GM20431 (cell line): ENCODE measurements around the gene AGRN.
"Not testable (repeated sequence)": the region's sequence is repeated elsewhere in the genome, so short reads cannot be mapped to it uniquely, and the experiment has no call there.

ENCODE experiments used
- in situ Hi-C: fragments of 300-500 bp; cut with MseI, MboI; formaldehyde crosslinking; loops from one replicate; pipeline ENCODE4 v1.15.0; 2020; ENCODE audit warnings: low sequenced_read_pairs; ENCODE audit not compliant: unreplicated experiment

AGRN gene

DNA sequence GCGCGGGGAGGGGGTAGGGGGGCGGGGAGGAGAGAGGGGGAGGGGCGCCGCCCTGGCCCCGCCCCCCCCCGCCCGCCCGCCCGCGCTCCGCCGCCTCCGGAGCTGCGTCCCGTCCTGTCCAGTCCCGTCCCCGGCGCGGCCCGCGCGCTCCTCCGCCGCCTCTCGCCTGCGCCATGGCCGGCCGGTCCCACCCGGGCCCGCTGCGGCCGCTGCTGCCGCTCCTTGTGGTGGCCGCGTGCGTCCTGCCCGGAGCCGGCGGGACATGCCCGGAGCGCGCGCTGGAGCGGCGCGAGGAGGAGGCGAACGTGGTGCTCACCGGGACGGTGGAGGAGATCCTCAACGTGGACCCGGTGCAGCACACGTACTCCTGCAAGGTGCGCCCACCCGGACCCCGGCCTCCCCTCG is at the start of gene AGRN:
TSS of gene AGRN (plus strand) at position 121 of the 405 bp plus-strand sequence. CDS start at position 174, 53 bp downstream.
- in situ Hi-C loops: no loop called here

DNA sequence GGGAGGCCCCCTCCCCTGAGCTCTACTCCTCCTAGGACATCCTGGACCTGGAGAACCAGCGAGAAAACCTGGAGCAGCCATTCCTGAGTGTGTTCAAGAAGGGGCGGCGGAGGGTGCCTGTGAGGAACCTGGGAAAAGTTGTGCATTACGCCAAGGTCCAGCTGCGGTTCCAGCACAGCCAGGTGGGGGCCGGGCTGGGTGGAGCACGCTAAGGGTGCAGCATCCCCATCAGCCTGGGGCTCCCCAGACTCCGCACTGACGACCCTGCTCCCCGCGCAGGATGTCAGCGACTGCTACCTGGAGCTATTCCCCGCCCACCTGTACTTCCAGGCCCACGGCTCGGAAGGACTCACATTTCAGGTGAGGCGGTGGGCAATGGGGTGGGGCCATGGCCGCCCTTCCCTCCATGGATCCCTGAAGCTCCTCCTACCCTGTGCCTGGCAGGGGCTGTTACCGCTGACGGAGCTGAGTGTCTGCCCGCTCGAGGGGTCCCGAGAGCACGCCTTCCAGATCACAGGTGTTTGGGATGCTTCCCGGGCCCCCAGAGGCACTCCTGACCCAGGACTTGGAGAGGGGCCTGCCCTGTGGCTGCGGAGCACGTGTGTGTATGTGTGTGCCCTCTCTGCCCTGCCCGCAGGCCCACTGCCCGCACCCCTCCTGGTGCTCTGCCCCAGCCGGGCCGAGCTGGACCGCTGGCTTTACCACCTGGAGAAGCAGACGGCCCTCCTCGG is 49.5 kb upstream of the AGRN start:
- in situ Hi-C loops: no loop called here

DNA sequence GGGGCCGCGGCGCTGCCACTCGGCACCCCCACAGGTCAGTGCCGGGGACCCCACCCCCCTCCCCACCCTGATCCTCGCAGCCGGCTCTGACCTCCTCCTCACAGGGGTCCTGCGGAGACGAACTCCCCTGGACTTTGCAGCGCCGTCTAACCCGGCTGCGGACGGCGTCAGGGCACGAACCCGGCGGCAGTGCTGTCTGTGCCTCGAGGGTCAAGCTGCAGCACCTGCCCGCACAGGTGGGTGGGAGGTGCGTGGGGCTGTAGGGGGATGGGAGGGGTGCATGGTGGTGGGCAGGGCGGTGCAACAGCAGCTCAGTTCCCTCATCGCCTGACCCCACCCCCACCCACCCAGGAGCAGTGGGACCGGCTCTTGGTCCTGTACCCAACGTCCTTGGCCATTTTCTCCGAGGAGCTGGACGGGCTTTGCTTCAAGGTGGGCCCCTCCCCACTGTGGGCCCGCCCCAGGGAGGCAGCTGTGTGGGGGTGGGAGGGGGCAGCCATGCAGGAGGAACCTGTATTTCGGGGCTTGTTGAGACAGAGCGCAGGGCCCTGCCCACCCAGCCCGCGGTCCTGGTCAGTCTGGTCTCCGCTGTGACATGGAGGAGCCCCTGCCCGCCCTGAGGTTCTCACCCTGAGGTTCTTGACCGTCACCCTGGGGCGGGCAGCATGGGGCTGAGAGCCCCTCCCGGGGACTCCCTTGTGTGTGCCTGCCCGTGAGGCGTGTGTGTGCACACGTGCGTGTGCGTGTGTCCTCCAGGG is 48.8 kb upstream of the AGRN start:
- in situ Hi-C loops: no loop called here

DNA sequence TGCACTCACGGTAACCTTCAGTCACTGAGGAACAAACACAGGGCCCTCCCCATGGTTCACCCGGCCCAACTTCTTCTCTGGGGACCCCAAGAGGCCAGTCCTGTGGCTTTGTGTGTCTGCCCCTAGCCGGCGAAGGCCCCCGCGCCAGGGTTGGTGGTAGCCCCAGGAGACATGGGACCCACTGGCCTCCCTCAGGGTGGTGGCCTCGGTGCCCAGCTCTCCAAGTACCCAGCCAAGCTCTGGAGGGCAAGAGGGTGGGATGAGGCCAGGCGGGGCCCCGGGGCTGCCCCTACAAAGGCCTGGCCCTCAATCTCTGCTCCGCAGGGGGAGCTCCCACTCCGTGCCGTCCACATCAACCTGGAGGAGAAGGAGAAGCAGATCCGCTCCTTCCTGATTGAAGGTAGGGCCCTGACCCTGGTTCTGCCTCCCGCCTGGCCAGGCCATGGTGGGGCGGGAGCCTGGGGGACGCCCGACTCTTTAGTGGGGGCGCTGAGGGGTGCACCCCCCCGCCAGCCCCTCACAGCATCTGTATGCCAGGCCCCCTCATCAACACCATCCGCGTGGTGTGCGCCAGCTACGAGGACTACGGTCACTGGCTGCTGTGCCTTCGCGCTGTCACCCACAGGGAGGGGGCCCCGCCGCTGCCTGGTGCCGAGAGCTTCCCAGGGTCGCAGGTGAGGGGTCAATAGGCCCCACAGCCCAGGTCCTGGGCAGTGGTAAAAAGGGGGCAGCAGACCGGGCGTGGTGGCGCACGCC is 48.0 kb upstream of the AGRN start:
- in situ Hi-C loops: no loop called here

DNA sequence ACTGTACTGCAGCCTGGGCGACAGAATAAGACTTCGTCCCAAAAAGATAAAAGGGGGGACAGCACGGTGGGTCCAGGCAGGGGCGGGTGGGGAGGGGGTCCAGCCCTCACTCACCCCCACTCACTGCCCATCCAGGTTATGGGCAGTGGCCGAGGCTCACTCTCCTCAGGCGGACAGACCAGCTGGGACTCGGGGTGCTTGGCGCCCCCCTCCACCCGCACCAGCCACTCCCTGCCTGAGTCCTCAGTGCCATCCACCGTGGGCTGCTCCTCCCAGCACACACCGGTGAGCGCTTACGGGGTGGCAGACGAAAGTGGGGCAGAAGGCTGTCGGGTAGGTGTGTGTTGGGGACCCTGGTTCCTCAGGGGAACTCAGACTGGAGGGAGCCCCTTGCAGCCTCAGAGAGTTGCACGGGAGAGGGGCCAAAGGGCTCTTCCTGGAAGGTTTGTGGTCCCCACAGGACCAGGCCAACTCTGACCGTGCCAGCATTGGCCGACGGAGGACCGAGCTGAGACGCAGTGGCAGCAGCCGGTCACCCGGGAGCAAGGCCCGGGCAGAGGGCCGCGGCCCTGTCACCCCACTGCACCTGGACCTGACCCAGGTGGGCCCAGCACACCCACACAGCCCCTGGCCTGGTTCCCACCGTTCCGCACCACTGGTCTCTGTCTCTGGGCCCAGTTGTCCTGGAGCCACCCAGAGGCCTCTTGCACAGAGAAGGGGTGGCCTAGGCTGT is 47.0 kb upstream of the AGRN start:
- in situ Hi-C loops: no loop called here

DNA sequence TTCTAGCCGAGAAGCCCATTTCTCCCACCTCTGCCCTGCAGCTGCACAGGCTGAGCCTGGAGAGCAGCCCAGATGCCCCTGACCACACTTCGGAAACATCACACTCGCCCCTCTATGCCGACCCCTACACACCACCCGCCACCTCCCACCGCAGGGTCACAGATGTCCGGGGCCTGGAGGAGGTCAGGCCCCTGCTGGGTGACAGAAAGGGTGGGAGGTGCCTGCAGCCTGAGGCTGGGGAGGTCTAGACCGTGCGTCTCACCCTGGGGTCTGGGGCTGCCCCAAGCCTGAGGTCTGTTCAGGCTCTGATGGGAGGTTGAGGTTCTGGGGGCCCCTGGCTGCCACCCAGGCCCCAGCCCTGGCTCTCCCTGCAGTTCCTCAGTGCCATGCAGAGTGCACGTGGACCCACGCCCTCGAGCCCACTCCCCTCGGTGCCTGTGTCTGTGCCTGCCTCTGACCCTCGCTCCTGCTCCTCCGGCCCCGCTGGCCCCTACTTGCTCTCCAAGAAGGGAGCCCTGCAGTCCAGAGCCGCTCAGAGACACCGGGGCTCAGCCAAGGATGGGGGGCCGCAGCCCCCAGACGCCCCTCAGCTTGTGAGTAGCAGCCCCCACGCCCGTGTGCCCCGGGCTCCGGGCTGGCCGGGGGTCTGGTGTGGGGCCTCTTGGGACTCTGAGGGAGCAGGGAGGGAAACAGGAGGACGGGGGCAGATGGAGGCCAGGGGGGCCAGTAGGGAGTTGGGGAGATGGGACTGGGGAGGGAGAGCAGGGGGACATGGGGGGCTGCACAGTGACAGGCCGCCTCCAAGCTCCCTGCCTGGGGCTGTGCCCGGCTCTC is 46.2 kb upstream of the AGRN start:
- in situ Hi-C loops: no loop called here

DNA sequence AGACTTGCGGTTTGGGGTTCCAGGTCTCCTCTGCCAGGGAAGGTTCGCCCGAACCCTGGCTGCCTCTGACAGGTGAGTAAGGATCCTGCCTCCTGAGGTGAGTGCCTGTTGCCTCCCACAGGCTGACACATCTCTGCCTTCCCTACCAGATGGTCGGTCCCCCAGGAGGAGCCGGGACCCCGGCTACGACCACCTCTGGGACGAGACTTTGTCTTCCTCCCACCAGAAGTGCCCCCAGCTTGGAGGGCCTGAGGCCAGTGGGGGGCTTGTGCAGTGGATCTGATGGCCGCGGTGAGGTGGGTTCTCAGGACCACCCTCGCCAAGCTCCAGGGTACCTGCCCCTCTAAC is 45.7 kb upstream of the AGRN start:
- in situ Hi-C loops: no loop called here

DNA sequence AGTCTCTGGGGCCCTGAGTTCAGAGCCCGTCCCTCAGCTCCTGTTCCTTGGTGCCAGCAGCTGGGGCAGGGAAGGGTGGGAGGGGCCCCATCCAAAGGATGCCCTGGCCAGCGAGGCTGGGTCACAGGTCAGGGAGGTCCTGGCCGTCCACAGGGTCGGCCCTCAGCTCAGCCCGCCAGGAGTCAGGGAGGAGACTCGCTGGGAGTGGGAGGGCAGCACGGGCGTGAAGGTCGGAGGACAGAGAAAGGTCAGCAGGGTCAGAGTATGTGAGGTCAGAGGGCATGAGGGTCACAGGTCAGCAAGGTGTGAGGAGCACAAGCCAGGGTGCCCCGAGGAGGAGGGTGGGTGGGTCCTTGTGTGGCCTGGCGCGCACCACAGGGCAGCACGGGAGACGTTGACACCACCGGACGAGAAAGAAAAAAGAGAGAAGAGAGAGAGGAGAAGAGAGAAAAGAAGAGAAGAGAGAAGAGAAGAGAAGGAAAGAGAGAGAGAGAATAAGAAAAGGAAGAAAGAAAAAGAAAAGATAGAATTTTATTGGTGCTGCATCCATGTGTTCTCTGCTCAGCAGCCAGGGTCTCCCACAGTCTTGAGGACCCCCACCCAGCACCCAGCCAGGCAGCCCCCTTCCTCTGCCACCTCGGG is 45.1 kb upstream of the AGRN start:
- in situ Hi-C loops: no loop called here

DNA sequence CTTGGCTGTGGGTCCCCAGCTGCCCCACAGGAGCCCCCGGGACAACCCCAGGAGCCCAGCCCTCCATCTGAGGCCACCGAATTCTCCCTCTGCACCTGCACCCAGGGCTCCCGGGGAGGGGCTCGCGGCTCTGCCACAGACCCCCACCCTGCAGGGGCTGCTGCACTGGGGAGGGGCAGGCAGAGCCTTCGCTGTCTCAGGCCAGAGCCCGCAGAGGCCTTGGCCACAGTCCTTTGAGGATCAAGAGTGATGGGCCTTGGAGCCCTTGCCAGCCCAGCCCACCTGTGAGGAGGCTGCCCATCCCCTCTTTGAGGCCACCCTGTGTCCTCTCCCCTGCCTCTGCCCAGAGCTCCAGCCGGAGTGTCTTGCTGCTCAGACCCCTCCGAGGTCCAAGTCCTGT is 44.6 kb upstream of the AGRN start:
- in situ Hi-C loops: no loop called here

DNA sequence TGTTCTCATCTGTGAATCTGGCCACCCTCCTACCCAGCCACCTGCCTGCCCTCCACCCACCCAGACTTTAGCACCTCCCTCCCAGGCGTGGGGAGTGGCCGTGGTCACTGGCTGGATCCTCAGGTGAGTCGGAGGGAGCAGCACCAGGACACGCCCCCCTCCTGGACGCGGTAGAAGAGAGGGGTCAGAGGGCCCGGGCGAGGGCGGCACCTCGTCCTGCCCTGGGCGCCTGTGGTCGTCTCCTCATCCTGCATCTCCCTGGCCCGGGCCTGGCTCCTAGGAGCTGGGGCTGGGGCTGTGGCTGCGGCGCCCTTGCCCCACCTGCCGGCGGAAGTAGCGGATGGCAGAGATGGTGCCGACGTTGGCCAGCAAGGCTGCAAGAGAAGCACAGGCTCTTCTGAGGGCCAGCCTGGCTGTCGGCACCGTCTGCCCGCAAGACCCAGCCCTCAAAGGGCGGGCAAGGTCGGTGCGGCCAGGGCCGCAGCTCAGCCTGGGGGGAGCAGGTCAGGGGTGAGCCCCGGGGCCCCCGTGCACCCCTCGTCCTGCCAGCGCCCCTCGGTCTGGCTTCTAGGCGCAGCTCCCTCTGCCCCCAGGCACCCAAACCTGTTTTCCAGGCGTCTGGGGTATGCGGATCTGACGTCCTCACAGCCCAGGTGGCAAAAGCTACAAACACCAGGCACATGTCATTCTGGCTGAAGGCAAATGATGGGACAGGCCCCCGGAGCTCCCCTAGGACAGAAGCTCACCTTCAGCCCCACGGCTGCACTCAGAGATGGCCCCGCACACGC is 43.8 kb upstream of the AGRN start:
- in situ Hi-C loops: no loop called here

DNA sequence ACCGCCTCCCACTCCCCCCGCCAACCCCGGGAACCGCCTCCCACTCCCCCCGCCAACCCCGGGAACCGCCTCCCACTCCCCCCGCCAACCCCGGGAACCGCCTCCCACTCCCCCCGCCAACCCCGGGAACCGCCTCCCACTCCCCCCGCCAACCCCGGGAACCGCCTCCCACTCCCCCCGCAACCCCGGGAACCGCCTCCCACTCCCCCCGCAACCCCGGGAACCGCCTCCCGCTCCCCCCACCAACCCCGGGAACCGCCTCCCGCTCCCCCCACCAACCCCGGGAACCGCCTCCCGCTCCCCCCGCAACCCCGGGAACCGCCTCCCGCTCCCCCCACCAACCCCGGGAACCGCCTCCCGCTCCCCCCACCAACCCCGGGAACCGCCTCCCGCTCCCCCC is 43.1 kb upstream of the AGRN start:
- in situ Hi-C loops: not testable (repeated sequence)

DNA sequence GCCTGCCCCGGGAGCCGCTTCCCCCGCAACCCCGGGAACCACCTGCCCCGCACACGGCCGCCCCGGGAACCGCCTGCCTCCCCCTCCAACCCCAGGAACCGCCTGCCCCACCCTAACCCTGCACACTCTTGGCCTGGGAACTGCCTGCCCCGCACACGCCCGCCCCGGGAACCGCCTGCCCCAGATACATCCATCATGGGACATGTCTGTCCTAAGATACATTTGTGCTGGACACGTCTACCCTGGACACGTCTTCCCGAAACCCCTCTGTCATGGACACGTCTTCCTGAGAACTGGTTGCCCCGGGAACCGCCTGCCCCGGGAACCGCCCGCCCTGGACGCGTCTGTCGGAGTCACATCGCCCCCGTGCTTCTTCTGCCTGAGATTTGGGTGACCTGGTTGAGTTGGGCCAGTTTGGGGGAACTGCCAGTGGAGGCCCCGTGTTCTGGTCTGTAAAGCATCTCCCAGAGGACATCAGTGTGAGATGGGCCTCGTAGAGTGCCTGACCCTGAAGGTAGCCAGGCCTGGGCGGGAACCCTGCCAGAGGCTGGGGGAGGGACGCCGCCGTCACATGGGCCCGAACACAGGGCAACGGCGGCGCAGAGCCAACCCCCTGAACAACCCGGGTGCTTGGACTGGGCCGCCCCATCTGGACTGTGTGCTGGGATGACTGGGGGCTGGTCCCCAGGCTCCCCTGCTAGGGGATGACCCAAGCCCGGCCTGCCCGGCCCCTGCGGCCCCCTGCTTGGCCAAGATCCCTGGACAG is 41.7 kb upstream of the AGRN start:
- in situ Hi-C loops: no loop called here

DNA sequence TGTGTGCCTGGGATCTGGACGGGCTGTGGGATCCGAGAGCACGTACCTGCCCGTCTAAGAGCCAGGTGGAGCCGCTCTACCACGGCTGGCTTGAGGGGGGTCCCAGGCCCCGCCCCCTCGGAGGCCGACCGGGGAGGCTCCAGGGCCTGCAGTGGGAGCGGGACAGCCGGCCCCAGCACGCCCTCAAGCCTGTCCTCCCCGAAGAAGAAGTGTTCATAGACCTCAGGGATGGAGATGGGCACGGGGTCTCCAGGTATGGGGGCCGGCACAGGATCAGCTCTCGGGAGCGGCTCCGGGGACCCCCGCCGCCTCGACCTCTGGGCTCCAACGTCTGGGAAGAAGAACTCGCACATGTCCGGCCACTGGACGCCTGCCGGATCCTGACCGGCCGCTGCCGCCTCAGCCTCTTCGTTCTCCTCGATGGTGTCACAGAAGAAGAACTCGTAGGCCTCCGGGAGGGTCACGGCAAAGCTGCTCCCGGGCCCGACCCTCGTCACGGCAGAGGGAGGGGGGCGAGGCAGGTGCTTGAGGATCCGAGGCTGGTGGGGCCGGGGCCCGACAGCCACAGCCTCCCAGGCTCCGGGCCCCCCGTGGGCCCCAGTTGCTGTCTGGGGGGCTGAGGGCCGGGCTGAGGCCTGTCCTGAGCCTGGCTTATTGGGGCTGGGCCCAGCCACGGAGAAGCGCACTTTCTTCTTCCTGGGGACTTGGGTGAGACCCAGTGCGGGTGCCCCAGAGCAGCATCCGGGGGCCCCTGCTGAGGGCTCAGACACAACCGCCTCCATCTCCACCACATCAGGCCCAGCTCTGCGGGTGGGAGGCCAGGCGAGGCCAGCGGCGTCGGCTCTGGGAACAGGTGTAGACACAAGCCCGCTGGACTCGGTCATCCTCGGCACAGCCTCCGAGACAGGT is 40.8 kb upstream of the AGRN start:
- in situ Hi-C loops: no loop called here

DNA sequence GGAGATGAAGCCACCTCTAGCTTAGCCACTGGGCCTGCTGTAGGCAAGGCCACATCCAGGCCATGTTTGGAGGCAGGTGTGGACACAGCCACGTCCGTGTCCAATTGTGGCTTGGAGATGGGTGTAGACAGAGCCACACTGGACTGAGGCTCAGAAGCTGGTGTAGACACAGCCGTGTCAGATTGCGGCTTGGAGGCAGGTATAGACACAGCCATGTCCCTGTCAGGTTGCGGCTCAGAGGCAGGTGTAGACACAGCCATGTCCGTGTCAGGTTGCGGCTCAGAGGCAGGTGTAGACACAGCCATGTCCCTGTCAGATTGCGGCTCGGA is 40.2 kb upstream of the AGRN start:
- in situ Hi-C loops: no loop called here

DNA sequence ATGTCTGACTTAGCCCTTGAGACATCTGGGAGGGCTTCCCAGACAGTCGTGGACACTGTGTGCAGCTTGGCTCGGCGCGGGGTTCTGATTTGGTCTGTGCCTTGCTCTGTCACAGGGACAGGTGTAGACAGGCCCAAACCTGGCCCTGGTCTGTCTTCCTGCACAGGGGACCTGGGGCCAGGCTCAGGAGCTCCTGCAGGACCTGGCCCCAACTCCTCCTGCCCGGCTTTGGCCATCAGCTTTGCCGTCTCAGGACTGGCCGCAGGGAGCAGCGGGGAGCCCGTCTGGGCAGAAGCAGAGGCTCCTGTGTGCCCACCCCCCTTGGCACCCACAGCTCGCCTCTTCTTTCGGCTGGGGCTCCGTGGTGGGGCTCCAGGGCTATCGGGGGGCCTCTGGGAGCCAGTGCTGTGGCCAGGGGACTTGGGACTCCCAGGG is 39.8 kb upstream of the AGRN start:
- in situ Hi-C loops: no loop called here

DNA sequence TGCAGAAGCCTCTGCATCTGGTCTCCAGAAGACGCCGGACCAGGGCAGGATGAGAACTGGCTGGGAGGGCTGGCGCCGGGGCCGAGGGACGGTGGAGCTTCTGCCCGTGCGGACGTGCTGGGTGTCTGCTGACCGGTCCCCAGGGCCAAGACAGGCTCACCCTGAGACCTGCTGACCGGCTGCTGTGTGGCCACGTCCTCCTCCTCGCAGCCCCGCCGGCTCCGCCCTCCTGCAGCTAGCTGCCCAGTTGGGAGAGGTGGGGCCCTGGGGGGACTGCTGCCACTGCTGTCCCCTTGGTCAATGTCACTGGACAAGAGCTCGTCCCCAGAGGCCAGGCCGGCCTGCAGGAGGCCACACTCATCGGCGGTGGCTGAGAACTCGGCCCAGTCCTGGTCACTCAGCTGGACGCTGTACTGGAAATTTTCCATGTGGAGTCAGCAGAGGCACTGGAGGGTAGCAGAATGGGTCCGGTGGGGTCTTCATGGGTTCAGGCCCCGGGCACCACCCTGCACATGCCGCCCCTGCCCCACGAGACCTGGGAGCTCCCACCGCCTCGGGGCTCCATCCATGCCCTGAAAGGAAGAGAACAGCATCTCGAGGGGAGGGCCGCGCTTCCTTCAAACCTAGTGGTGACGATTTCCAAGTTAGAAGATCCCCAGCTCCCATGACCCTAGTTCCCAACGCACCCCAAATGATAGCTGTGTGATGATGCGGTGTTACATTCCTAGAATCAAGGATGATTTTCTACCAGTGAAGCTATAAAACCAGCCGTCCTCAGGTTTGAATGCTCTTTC is 39.1 kb upstream of the AGRN start:
- in situ Hi-C loops: no loop called here
